ENCODE results near the gene USP22. TPM values are rescaled to one million over a fixed set of nuclear protein-coding genes. Genes with fewer than 3 reads are reported as not detected.

The USP22 gene
- 111 to 150 TPM (median 146 TPM) in 5 replicates for total RNA-seq (2022; extraction: Qiagen RNA extraction)

DNA sequence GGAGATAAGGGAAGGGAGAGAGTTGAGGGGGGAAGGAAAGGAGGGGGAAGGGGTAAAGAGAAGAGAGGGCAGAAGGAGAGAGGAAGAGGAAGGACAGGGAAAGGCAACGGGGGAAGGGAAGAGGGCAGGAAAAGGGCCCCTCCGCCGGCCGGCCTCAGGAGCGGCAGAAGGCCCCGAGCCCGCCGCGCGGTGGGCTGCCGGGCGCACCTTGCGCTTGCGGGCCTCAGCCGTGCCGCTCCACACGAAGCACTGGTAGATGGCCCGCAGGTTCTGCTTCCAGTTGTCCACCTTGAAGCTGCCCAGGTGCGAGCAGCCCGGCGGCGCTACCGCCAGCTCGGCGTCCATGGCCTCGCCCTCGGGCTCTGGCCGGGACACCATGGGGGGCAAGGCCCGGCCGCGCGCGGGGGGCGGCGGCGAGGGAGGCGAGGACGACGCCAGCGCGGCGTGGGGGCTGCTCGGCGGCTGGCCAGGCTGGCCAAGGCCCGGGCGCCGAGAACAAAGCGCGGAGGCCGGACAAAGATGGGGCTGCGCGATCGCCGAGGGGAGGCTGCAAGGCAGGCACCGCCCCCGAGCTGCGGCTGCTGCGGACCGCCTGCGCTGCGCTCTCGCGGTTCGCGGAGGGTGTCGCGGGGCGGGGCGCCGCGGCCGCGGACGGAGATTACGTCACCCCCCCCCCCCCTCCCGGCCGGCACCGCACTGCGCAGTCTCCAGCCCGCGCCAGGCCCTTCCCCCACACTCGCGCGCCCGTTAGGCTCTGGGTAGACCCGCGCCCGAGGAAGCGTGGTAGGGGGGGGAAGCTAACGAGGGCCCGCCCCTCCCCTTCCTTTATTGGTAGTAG is at the start of gene USP22:
USP22 (minus strand) TSS at position 554 of the 838 bp plus-strand sequence; CDS start at position 378, 176 bp downstream.

Other genes starting within 250 kb of the USP22 start
- 19.3 to 23.7 TPM (median 20.4 TPM) in 5 replicates for gene DHRS7B, start 84.0 kb upstream of the USP22 start, total RNA-seq (2022; extraction: Qiagen RNA extraction)
- 57.5 to 76.9 TPM (median 66.6 TPM) in 5 replicates for gene TMEM11, start 171.2 kb upstream of the USP22 start, total RNA-seq (2022; extraction: Qiagen RNA extraction)
- gene NATD1, start 210.4 kb upstream of the USP22 start, total RNA-seq (2022; extraction: Qiagen RNA extraction), result 2.6 to 4.4 TPM (median 3.5 TPM) in 5 replicates
- 84.7 to 107 TPM (median 93.0 TPM) in 5 replicates for gene MAP2K3, start 241.7 kb upstream of the USP22 start, total RNA-seq (2022; extraction: Qiagen RNA extraction)

Measured in A549 treated with dexamethasone at 1 μM for 4 hours (cell line).